Panc1 (cell line): ENCODE measurements around the gene MYL1. TPM values are rescaled to one million over a fixed set of nuclear protein-coding genes. Genes with fewer than 3 reads are reported as not detected.

Source experiments
- ATAC-seq: fragments of 200-7000 bp; cut with Tn5 transposase; 2 replicates; pipeline ENCODE4 v1.9.1; 2020; ENCODE audit warnings: mild to moderate bottlenecking, moderate library complexity
- BruUV-seq: library from RNA; stranded (reverse); fragments of 400-500 nt; replicated peaks from 2 replicates; lab custom pipeline; 2021; lab: Mats Ljungman, UMichigan
- CTCF ChIA-PET: fragments of 300-600 bp; sonication (Branson Sonifier 250); formaldehyde crosslinking; loops from one replicate; lab custom pipeline; 2022; ENCODE audit warnings: antibody characterized with exemption; lab: Charles Lee
- POLR2A ChIA-PET: fragments of 300-600 bp; sonication (Branson Sonifier 250); formaldehyde crosslinking; loops from one replicate; lab custom pipeline; 2022; ENCODE audit warnings: antibody characterized with exemption; lab: Charles Lee
- DNase-seq: peaks from one replicate; pipeline ENCODE4 v3.0.0-alpha.2; 2010; ENCODE audit warnings: low read depth, low spot score
- H3K27ac ChIP-seq: 2 replicates; pipeline ENCODE4 v1.5.1; 2011; ENCODE audit warnings: mild to moderate bottlenecking, low read length, inconsistent platforms
- H3K27me3 ChIP-seq: fragments of 200-500 bp; sonication (Bioruptor generic); 2 replicates; pipeline ENCODE4 v1.6.0; 2014; ENCODE audit warnings: low read length, inconsistent platforms; ENCODE audit not compliant: control insufficient read depth, insufficient read depth
- H3K36me3 ChIP-seq: fragments of 200-500 bp; sonication (Bioruptor generic); 2 replicates; pipeline ENCODE4 v1.5.1; 2014; ENCODE audit warnings: inconsistent platforms, mild to moderate bottlenecking, low read length, moderate library complexity; ENCODE audit not compliant: control insufficient read depth, insufficient read depth
- H3K4me1 ChIP-seq: 2 replicates; pipeline ENCODE4 v1.5.1; 2011; ENCODE audit warnings: inconsistent platforms, mild to moderate bottlenecking, low read length, moderate library complexity; ENCODE audit not compliant: control insufficient read depth, insufficient read depth
- H3K4me3 ChIP-seq, 2 experiments: 2 replicates each; pipeline ENCODE4 v1.5.1; 2011 to 2012; ENCODE audit warnings: low read depth in 2 of 2, low read length in 2 of 2, mild to moderate bottlenecking in 2 of 2, inconsistent platforms in 1 of 2, moderate library complexity in 1 of 2
- H3K9me3 ChIP-seq: fragments of 200-500 bp; sonication (Bioruptor generic); 2 replicates; pipeline ENCODE4 v1.5.1; 2014; ENCODE audit warnings: low read depth, mild to moderate bottlenecking, inconsistent platforms, low read length, moderate library complexity; ENCODE audit not compliant: control insufficient read depth, insufficient read depth
- CTCF ChIP-seq: fragments of 450-650 bp; IDR thresholded peaks from 2 replicates; pipeline ENCODE4 v1.5.1; 2017; ENCODE audit warnings: mild to moderate bottlenecking
- POLR2AphosphoS5 ChIP-seq: IDR thresholded peaks from 2 replicates; pipeline ENCODE4 v1.6.1; 2012; ENCODE audit warnings: mild to moderate bottlenecking, low read depth, low read length, moderate library complexity
- REST ChIP-seq, 2 experiments: IDR thresholded peaks; 2 replicates each; pipeline ENCODE4 v1.6.1; 2011 to 2012; ENCODE audit warnings: low read depth in 2 of 2, control low read depth in 1 of 2, low read length in 1 of 2, mild to moderate bottlenecking in 1 of 2, moderate library complexity in 1 of 2; ENCODE audit not compliant: insufficient read depth in 1 of 2
- SIN3A ChIP-seq: IDR thresholded peaks from 2 replicates; pipeline ENCODE4 v1.6.1; 2012; ENCODE audit warnings: low read depth, mild to moderate bottlenecking, low read length, moderate library complexity, borderline replicate concordance; ENCODE audit not compliant: insufficient read depth
- TCF7L2 ChIP-seq: IDR thresholded peaks from 2 replicates; pipeline ENCODE4 v1.6.1; 2011; ENCODE audit warnings: mild to moderate bottlenecking, low read depth, low read length, inconsistent platforms
- in situ Hi-C: cut with HindIII; loops from 2 replicates; pipeline ENCODE4 v1.10.0; 2016; ENCODE audit warnings: low sequenced_read_pairs, low pct_unique_long_range_greater_than_20kb
- intact Hi-C: fragments of 100-400 bp; cut with micrococcal nuclease; formaldehyde crosslinking; loops from one replicate; pipeline ENCODE4 v1.10.0; 2022; ENCODE audit not compliant: unreplicated experiment
- total RNA-seq: library from RNA; stranded (reverse); gene quantifications from one replicate; pipeline ENCODE4 v1.2.1, GENCODE V29; 2021; ENCODE audit not compliant: unreplicated experiment

Gene MYL1
- total RNA-seq, 1 experiment from 2014 or later, result not detected

GRCh38 chr2:210271300-210271699 is 43.7 kb downstream of the MYL1 start:
- BruUV-seq, result no TSS peak
- no peak for ATAC-seq
- POLR2A ChIA-PET, result no interaction called here
- DNase-seq, result no peak
- Histone ChIP-seq H3K4me1 (no peaks in the 10 kb centered on the region; the same call in 1 of the 2 replicates), H3K27ac (no peak overlapping the region), H3K36me3 (no peaks in the 10 kb centered on the region), H3K27me3 (no peaks in the 10 kb centered on the region), H3K9me3 (no peaks in the 10 kb centered on the region), H3K4me3 (no peak overlapping the region)
- intact Hi-C loops (no loop called here), in situ Hi-C loops (no loop called here)
- no peak for TF ChIP-seq REST (IDR thresholded peaks at IDR 0.05; ENCODE audit: insufficient read depth in 1 of 2, low read depth in 2 of 2, low read length in 1 of 2)
- CTCF ChIA-PET, result no interaction called here

- H3K4me1 ChIP-seq, result no peaks in the 10 kb centered on the region; the same call in 1 of the 2 replicates
- TF ChIP-seq SIN3A, result no peak
- no peak for TF ChIP-seq REST (IDR thresholded peaks at IDR 0.05; ENCODE audit: insufficient read depth in 1 of 2, low read depth in 2 of 2, low read length in 1 of 2)
- TF ChIP-seq CTCF, result no peak
- no peak for TF ChIP-seq TCF7L2
- no peak for TF ChIP-seq POLR2AphosphoS5
- DNase-seq (no peak), ATAC-seq (no peak)
- no peak overlapping the region for H3K4me3 ChIP-seq
- H3K27me3 ChIP-seq, result no peaks in the 10 kb centered on the region
- BruUV-seq, result no TSS peak
- intact Hi-C loops, result no loop called here
- no peaks in the 10 kb centered on the region for H3K9me3 ChIP-seq
- H3K27ac ChIP-seq, result no peak overlapping the region
- in situ Hi-C loops, result no loop called here
- POLR2A ChIA-PET, result no interaction called here
- H3K36me3 ChIP-seq, result no peaks in the 10 kb centered on the region
- CTCF ChIA-PET, result no interaction called here
Observed at GRCh38 chr2:210269148-210269547, 45.8 kb downstream of the MYL1 start.
